Activated T-helper 17 cell treated with anti-CD3 and anti-CD28 coated beads, Interleukin-2, amount 50 U/mL, for 72 hours (primary cell): Measurements from ENCODE around the gene INO80E. TPM values are rescaled to one million over a fixed set of nuclear protein-coding genes. Genes with fewer than 3 reads are reported as not detected.
A peak's percentile ranks its signal among the peaks of the same experiment; 100 is the strongest.

Source experiments
- ATAC-seq: fragments of 150-1000 bp; cut with Tn5 transposase; replicated peaks from 2 replicates; pipeline ENCODE4 v1.10.0; 2021; ENCODE audit warnings: mild to moderate bottlenecking, moderate library complexity
- H3K27ac Mint-ChIP-seq: one replicate; pipeline ENCODE4 v1.8.0; 2022; ENCODE audit warnings: mixed read lengths
- H3K27me3 Mint-ChIP-seq: one replicate; pipeline ENCODE4 v1.8.0; 2022; ENCODE audit warnings: mixed read lengths
- H3K36me3 Mint-ChIP-seq: one replicate; pipeline ENCODE4 v1.8.0; 2022; ENCODE audit warnings: low read depth, mild to moderate bottlenecking, mixed read lengths
- H3K4me1 Mint-ChIP-seq: one replicate; pipeline ENCODE4 v1.8.0; 2022; ENCODE audit warnings: mixed read lengths
- H3K4me3 Mint-ChIP-seq: one replicate; pipeline ENCODE4 v1.8.0; 2022; ENCODE audit warnings: mild to moderate bottlenecking, mixed read lengths
- H3K9me3 Mint-ChIP-seq: one replicate; pipeline ENCODE4 v1.8.0; 2022; ENCODE audit warnings: mixed read lengths
- total RNA-seq, 2 donors: library from RNA; stranded (reverse); gene quantifications; one replicate each; pipeline ENCODE4 v1.2.3, GENCODE V29; 2022

The INO80E gene
- total RNA-seq, 2 donors from 2014 or later, result 77.9 to 116 TPM

- Mint-ChIP-seq H3K27ac (no peak overlapping the region), H3K4me3 (no peak overlapping the region), H3K9me3 (no peaks in the 10 kb centered on the region), H3K4me1 (no peaks in the 10 kb centered on the region), H3K36me3 (peaks cover 90% of the 10 kb centered on the region), H3K27me3 (no peaks in the 10 kb centered on the region)
- ATAC-seq, result no peak
Measured at GRCh38 chr16:29984764-29985147, 11.3 kb upstream of the INO80E start.

- Mint-ChIP-seq H3K27ac (no peak overlapping the region), H3K36me3 (peaks cover 90% of the 10 kb centered on the region), H3K9me3 (no peaks in the 10 kb centered on the region), H3K4me3 (no peak overlapping the region), H3K27me3 (no peaks in the 10 kb centered on the region), H3K4me1 (no peaks in the 10 kb centered on the region)
- no peak for ATAC-seq
Measured at GRCh38 chr16:29985271-29985811, 10.7 kb upstream of the INO80E start.

GRCh38 chr16:29986231-29986630 is 9.8 kb upstream of the INO80E start:
- Mint-ChIP-seq H3K4me1 (no peaks in the 10 kb centered on the region), H3K9me3 (no peaks in the 10 kb centered on the region), H3K27ac (no peak overlapping the region), H3K36me3 (peaks cover 85% of the 10 kb centered on the region), H3K27me3 (no peaks in the 10 kb centered on the region), H3K4me3 (no peak overlapping the region)
- ATAC-seq, result no peak

GRCh38 chr16:29986931-29987330 is 9.1 kb upstream of the INO80E start:
- Mint-ChIP-seq H3K27ac (no peak overlapping the region), H3K36me3 (peaks cover 81% of the 10 kb centered on the region), H3K4me3 (no peak overlapping the region), H3K4me1 (no peaks in the 10 kb centered on the region), H3K27me3 (no peaks in the 10 kb centered on the region), H3K9me3 (no peaks in the 10 kb centered on the region)
- ATAC-seq, result no peak

- no peaks in the 10 kb centered on the region for H3K27me3 Mint-ChIP-seq
- no peak for ATAC-seq
- H3K27ac Mint-ChIP-seq, result no peak overlapping the region
- H3K4me3 Mint-ChIP-seq, result no peak overlapping the region
- H3K4me1 Mint-ChIP-seq, result no peaks in the 10 kb centered on the region
- no peaks in the 10 kb centered on the region for H3K9me3 Mint-ChIP-seq
- peaks cover 80% of the 10 kb centered on the region for H3K36me3 Mint-ChIP-seq
Measured at GRCh38 chr16:29987371-29988085, 8.5 kb upstream of the INO80E start.

GRCh38 chr16:29988346-29989075 is 7.5 kb upstream of the INO80E start:
- Mint-ChIP-seq H3K27me3 (no peaks in the 10 kb centered on the region), H3K36me3 (peaks cover 77% of the 10 kb centered on the region), H3K9me3 (no peaks in the 10 kb centered on the region), H3K4me3 (no peak overlapping the region), H3K27ac (no peak overlapping the region), H3K4me1 (no peaks in the 10 kb centered on the region)
- no peak for ATAC-seq

- H3K9me3 Mint-ChIP-seq, result no peaks in the 10 kb centered on the region
- ATAC-seq, result no peak
- peaks cover 6% of the 10 kb centered on the region for H3K4me1 Mint-ChIP-seq
- H3K4me3 Mint-ChIP-seq, result no peak overlapping the region
- H3K27ac Mint-ChIP-seq, result no peak overlapping the region
- H3K36me3 Mint-ChIP-seq, result peaks cover 77% of the 10 kb centered on the region
- H3K27me3 Mint-ChIP-seq, result no peaks in the 10 kb centered on the region
Measured at GRCh38 chr16:29989111-29989858, 6.8 kb upstream of the INO80E start.

GRCh38 chr16:29990034-29990433 is 6.0 kb upstream of the INO80E start:
- Mint-ChIP-seq H3K4me1 (peaks cover 10% of the 10 kb centered on the region), H3K9me3 (no peaks in the 10 kb centered on the region), H3K27ac (no peak overlapping the region), H3K4me3 (no peak overlapping the region), H3K36me3 (peaks cover 74% of the 10 kb centered on the region), H3K27me3 (no peaks in the 10 kb centered on the region)
- no peak for ATAC-seq

GRCh38 chr16:29990883-29991570 is 5.0 kb upstream of the INO80E start:
- H3K27ac Mint-ChIP-seq, result no peak overlapping the region
- H3K4me3 Mint-ChIP-seq, result no peak overlapping the region
- H3K4me1 Mint-ChIP-seq, result peaks cover 10% of the 10 kb centered on the region
- no peaks in the 10 kb centered on the region for H3K27me3 Mint-ChIP-seq
- no peaks in the 10 kb centered on the region for H3K9me3 Mint-ChIP-seq
- ATAC-seq, result no peak
- peaks cover 74% of the 10 kb centered on the region for H3K36me3 Mint-ChIP-seq

GRCh38 chr16:29991571-29991904 is 4.5 kb upstream of the INO80E start:
- Mint-ChIP-seq H3K4me3 (no peak overlapping the region), H3K36me3 (peaks cover 74% of the 10 kb centered on the region), H3K4me1 (peaks cover 10% of the 10 kb centered on the region), H3K27ac (no peak overlapping the region), H3K9me3 (no peaks in the 10 kb centered on the region), H3K27me3 (no peaks in the 10 kb centered on the region)
- ATAC-seq, result no peak

GRCh38 chr16:29992344-29992967 is 3.6 kb upstream of the INO80E start:
- H3K4me1 Mint-ChIP-seq, result peaks cover 15% of the 10 kb centered on the region
- no peak for ATAC-seq
- H3K27me3 Mint-ChIP-seq, result no peaks in the 10 kb centered on the region
- H3K27ac Mint-ChIP-seq, result no peak overlapping the region
- no peaks in the 10 kb centered on the region for H3K9me3 Mint-ChIP-seq
- no peak overlapping the region for H3K4me3 Mint-ChIP-seq
- H3K36me3 Mint-ChIP-seq, result peaks cover 79% of the 10 kb centered on the region

GRCh38 chr16:29993191-29993902 is 2.7 kb upstream of the INO80E start:
- Mint-ChIP-seq H3K27ac (peak overlapping the region; percentile 95), H3K36me3 (peaks cover 81% of the 10 kb centered on the region), H3K4me1 (peaks cover 15% of the 10 kb centered on the region), H3K4me3 (peak overlapping the region; percentile 97), H3K9me3 (no peaks in the 10 kb centered on the region), H3K27me3 (no peaks in the 10 kb centered on the region)
- ATAC-seq, result no peak

GRCh38 chr16:29993903-29994599 is 2.0 kb upstream of the INO80E start:
- no peaks in the 10 kb centered on the region for H3K9me3 Mint-ChIP-seq
- peaks cover 16% of the 10 kb centered on the region for H3K4me1 Mint-ChIP-seq
- no peak for ATAC-seq
- peak overlapping the region; percentile 97 for H3K4me3 Mint-ChIP-seq
- no peaks in the 10 kb centered on the region for H3K27me3 Mint-ChIP-seq
- peaks cover 81% of the 10 kb centered on the region for H3K36me3 Mint-ChIP-seq
- peak overlapping the region; percentile 95 for H3K27ac Mint-ChIP-seq
